Activated effector memory CD4-positive, alpha-beta T cell treated with Interleukin-2 at 50 U/mL for 16 hours (primary cell): Measurements from ENCODE around the gene ZNF17.
"Not testable (repeated sequence)": the region's sequence is repeated elsewhere in the genome, so short reads cannot be mapped to it uniquely, and the experiment has no call there.

ENCODE experiments used
- DNase-seq: peaks from one replicate; pipeline ENCODE4 v3.0.0-alpha.2; 2020

ZNF17 gene

GRCh38 chr19:57410877-57411671 is at the start of gene ZNF17:
Gene ZNF17, plus strand, starts transcription at chr19:57411161. Its CDS starts 2,455 bp downstream, at chr19:57413616.
- DNase-seq: peak; percentile 85

DNA sequence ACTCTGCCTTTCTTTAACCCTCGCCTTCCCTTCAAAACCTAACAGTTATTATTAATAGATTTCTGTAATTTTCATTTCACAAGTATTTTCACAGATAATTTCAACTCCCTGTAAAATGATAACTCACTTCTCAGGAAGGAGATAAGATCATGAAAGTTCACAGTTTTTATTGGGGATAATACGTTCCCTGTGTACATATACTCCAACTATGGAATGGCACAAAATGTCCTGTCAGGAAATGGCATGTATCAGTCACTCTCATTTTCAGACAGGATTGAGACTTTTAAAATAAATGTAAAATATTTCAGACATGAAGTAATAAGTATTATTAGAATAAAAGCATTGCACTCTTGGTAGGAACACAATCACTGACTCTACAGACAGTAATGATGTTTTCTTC is 48.5 kb upstream of the ZNF17 start:
- DNase-seq: no peak

DNA sequence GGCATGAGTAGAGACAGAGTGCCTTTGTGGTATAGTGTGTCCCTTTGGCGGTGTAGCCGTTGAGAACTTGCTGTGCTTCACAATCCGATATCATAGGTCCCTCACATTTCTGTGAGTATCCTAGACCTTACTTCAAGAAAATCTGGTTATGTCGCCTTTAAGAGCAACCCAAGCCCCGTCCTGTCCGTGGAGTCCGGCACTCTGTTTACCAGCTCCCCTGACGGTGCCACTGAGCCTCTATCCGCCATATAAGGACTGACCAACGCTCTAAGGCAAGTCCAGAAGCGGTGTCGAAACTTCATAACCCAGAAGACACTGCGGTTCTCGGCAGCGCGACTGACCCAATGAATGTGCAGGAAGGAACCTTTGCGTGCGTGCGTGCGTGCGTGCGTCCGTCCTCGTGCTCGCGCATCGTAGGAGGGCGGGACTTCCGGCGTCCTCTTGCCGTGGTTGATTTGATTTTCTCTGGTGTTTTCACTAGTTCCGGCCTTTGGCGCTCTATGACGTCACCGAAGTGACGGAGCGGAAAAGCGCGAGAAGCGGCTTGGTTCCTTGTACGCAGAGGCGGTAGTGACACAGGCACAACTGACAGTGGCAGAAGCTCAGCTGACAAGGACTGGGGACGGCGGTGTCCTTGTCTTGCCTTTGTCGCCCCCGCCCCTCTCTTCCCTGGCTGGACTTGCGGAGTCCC is 47.8 kb upstream of the ZNF17 start, which contains the start of the genes TRAPPC2B and ZNF547:
TSS of gene TRAPPC2B (plus strand) at position 555 of the 691 bp plus-strand sequence. CDS start 1,283 bp downstream, outside the sequence.
TSS of gene ZNF547 (plus strand) at position 555 of the 691 bp plus-strand sequence. CDS start 5,005 bp downstream, outside the sequence.
- peak; percentile 98 for DNase-seq

- DNase-seq: no peak
Observed at GRCh38 chr19:57363688-57364181, 47.2 kb upstream of the ZNF17 start.

DNA sequence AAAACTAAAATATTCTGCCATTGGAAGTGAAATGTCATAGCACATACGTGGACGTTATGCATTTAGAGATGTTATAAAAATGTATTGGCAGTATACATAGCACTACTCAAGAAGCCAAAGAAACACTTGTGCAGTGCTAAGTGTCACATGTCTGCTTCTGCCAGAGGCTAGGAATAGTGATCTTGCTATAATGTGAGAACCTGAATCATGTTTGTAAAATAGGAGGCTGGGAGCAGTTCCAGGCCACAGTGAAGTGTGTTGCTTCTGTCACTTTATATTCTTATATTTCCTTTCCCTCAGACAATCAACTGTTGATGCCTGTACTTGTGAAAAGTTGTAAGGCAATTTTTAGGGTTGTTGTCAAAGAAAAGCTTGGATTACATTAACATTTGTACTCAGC is 44.2 kb upstream of the ZNF17 start:
- no peak for DNase-seq

GRCh38 chr19:57374179-57374578 is 36.8 kb upstream of the ZNF17 start:
- DNase-seq: no peak

DNA sequence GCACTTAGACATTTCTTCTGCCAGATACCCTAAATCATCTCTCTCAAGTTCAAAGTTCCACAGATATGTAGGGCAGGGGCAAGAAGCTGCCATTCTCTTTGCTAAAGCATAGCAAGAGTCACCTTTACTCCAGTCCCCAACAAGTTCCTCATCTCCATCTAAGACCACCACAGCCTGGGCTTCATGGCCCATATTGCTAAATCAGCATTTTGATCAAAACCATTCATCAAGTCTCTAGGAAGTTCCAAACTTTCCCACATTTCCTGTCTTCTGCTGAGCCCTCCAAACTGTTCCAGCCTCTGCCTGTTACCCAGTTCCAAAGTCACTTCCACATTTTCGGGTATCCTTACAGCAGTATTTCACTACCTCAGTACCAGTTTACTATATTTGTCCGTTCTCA is 36.3 kb upstream of the ZNF17 start:
- DNase-seq: not testable (repeated sequence)

DNA sequence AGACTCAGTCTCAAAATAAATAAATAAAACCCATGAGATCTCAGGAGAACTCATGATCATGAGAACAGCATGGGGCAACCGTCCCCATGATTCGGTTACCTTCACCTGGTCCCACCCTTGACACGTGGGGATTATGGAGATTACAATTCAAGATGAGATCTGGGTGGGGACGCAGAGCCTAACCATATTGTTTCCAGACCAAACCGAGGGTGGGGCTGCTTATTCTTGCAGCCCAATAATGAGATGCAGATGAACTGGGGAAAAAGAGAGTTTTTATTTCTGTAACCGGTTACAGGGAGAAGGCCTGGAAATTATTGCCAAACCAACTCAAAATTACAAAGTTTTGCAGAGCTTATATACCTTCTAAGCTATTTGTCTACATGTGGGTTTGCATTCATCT is 34.8 kb upstream of the ZNF17 start:
- no peak for DNase-seq

DNA sequence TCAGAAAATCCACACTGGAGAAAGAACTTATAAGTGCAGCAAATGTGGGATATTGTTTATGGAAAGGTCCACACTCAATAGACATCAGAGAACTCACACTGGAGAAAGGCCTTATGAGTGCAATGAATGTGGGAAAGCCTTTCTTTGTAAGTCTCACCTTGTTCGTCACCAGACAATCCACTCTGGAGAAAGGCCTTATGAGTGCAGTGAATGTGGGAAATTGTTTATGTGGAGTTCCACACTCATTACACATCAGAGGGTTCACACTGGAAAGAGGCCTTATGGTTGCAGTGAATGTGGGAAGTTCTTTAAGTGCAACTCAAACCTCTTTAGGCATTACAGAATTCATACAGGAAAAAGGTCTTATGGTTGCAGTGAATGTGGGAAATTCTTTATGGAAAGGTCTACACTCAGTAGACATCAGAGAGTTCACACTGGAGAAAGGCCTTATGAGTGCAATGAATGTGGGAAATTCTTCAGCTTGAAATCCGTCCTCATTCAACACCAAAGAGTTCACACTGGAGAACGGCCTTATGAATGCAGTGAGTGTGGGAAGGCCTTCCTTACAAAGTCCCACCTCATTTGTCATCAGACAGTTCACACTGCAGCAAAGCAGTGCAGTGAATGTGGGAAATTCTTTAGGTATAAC is 33.3 kb upstream of the ZNF17 start:
- no peak for DNase-seq

DNA sequence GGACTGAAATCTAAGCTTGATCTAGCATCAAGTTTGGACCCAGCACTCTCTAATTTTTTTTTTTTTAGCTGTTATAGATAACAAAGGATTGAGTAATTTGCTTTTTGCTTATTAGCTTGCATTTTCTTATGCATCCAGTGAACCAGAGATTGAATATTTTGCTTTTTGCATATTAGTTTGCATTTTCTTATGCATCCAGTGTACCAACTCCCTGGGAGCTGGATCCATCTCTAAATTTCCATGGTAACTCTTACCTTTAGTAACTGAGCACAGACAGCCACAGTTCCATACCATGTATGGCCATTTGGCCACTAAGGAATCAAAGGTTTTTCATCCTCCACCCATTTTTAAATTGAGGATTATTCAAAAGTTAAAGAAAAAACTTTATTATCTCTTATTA is 30.0 kb upstream of the ZNF17 start:
- no peak for DNase-seq

- no peak for DNase-seq
Observed at GRCh38 chr19:57382806-57383488, 28.0 kb upstream of the ZNF17 start.

DNA sequence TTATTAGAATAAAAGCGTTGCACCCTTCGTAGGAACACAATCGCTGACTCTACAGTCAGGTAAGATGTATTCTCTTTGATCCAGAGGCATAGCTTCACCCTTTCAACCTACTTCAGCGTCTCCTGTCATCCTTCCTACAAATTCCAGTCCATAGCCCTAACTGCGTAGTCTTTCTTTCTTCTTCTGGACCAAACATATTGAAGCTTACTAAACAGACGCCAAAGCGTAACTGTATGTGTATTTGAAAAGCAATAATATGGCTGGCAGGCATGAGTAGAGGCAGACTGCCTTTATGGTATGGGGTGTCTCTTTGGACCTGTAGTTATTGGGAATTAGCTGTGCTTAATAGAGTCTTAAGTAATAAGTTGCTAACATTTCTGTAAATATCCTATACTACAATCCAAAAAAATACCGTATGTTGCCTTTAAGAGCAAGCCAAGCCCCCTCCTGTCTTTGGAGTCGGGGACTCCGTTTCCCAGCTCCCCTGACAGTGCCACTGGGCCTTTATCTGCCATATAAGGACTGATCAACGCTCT is 21.7 kb upstream of the ZNF17 start:
- DNase-seq: no peak

GRCh38 chr19:57389730-57390598 is 21.0 kb upstream of the ZNF17 start, which contains the start of gene ZNF548:
Gene ZNF548, plus strand, starts transcription at chr19:57389854. Its CDS starts 246 bp downstream, at chr19:57390100.
- DNase-seq: peak; percentile 91

DNA sequence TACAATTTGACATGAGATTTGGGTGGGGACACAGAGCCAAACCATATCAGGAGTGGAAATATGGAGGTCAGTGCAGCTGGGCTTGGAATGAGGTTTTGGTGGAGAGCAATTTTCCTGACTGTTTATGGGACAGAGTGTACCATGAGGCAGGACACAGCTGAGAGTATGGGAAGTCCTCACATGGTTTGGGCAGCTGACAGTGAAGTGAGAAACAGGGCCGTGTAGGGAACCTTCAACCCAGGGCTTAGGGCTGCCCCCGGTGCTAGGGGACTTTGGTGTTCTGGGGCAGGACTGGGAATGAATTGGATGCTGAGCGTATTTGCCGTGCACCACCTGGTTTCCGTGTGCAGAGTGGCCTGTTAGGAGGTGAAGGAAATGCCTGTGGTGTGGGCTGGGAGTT is 15.3 kb upstream of the ZNF17 start:
- DNase-seq: no peak

DNA sequence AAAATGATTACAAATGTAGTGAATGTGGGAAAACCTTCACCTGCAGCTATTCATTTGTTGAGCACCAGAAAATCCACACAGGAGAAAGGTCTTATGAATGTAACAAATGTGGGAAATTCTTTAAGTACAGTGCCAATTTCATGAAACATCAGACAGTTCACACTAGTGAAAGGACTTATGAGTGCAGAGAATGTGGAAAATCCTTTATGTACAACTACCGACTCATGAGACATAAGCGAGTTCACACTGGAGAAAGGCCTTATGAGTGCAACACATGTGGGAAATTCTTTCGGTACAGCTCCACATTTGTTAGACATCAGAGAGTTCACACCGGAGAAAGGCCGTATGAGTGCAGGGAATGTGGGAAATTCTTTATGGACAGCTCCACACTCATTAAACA is 12.1 kb upstream of the ZNF17 start:
- DNase-seq: no peak

GRCh38 chr19:57403737-57404563 is 7.0 kb upstream of the ZNF17 start:
- DNase-seq: no peak

DNA sequence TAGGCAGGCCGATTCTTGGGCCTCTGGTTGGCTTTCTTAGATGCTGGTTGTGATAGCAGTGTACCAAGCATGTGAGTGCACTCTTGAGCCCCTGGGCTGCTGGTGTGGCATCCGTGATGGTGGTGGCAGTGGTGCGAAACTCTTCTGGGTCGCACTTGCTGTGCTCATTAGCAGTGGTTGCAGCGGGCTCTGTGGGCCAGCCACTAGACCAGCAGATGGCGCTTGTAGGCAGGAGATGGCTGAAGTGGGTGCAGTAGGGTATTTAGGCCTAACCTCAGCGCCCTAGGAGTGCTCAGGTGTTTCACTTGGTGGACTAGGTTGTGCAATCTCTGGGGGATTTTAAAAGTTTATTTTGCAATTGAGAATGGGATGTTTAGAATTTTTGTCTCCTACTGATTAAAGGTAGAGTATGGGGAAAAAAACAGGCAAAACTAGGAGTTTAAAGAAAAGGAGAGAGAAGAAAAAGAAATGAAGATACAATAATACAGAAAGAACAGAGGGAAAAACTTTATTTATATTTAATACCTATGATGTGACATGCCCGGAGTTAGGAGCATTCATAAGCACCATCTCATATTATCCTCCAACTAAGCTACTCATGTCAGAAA is 4.3 kb upstream of the ZNF17 start:
- DNase-seq: peak; percentile 58

- DNase-seq: no peak
Observed at GRCh38 chr19:57419439-57419838, 8.5 kb downstream of the ZNF17 start.

DNA sequence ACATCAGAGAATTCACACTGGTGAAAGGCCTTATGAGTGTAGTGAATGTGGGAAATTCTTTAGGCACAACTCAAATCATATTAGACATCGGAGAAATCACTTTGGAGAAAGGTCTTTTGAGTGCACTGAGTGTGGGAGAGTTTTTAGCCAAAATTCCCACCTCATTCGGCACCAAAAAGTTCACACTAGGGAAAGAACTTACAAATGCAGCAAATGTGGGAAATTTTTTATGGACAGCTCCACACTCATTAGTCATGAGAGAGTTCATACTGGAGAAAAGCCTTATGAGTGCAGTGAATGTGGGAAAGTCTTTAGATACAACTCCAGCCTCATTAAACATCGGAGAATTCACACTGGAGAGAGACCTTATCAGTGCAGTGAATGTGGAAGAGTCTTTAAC is 10.1 kb downstream of the ZNF17 start:
- no peak for DNase-seq
